Hepatocyte (in vitro differentiated cells): ENCODE measurements around the gene HMGN5. TPM values are rescaled to one million over a fixed set of nuclear protein-coding genes. Genes with fewer than 3 reads are reported as not detected.

ENCODE experiments used
- DNase-seq: peaks from one replicate; pipeline ENCODE4 v3.0.0-alpha.2; 2016; ENCODE audit warnings: low spot score
- H2AFZ ChIP-seq: fragments of 200-600 bp; sonication (generic); 2 replicates; pipeline ENCODE4 v1.6.0; 2016; ENCODE audit warnings: antibody characterized with exemption, mild to moderate bottlenecking
- H3K27ac ChIP-seq: fragments of 200-600 bp; sonication (generic); 2 replicates; pipeline ENCODE4 v1.5.1; 2016; ENCODE audit warnings: mild to moderate bottlenecking
- H3K27me3 ChIP-seq: fragments of 200-600 bp; sonication (generic); 2 replicates; pipeline ENCODE4 v1.6.1; 2016
- H3K36me3 ChIP-seq: fragments of 200-600 bp; sonication (generic); replicated peaks from 2 replicates; pipeline ENCODE4 v1.5.1; 2016; ENCODE audit warnings: low read depth; ENCODE audit not compliant: insufficient read depth
- H3K4me1 ChIP-seq: fragments of 200-600 bp; sonication (generic); 2 replicates; pipeline ENCODE4 v1.5.1; 2016; ENCODE audit warnings: mild to moderate bottlenecking, moderate library complexity; ENCODE audit not compliant: insufficient read depth
- H3K4me2 ChIP-seq: fragments of 200-600 bp; sonication (generic); 2 replicates; pipeline ENCODE4 v1.6.0; 2016
- H3K4me3 ChIP-seq: fragments of 200-600 bp; sonication (generic); 2 replicates; pipeline ENCODE4 v1.5.1; 2016; ENCODE audit warnings: mild to moderate bottlenecking
- H3K79me2 ChIP-seq: fragments of 200-600 bp; sonication (generic); 2 replicates; pipeline ENCODE4 v1.6.0; 2017; ENCODE audit warnings: mild to moderate bottlenecking
- H3K9me2 ChIP-seq: fragments of 200-600 bp; sonication (generic); replicated peaks from 2 replicates; pipeline ENCODE4 v1.6.0; 2017; ENCODE audit warnings: mild to moderate bottlenecking; ENCODE audit not compliant: insufficient read depth
- H3K9me3 ChIP-seq: fragments of 200-600 bp; sonication (generic); 2 replicates; pipeline ENCODE4 v1.5.1; 2016; ENCODE audit warnings: low read depth, mild to moderate bottlenecking
- H4K20me1 ChIP-seq: fragments of 200-600 bp; sonication (generic); 2 replicates; pipeline ENCODE4 v1.6.0; 2016; ENCODE audit warnings: mild to moderate bottlenecking; ENCODE audit not compliant: insufficient read depth, poor library complexity, severe bottlenecking
- CTCF ChIP-seq: fragments of 200-600 bp; sonication (generic); IDR thresholded peaks from 2 replicates; pipeline ENCODE4 v1.5.1; 2016; ENCODE audit warnings: antibody characterized with exemption, mild to moderate bottlenecking; ENCODE audit not compliant: poor library complexity
- EZH2 ChIP-seq: fragments of 200-600 bp; sonication (generic); IDR thresholded peaks from 2 replicates; pipeline ENCODE4 v1.6.1; 2016; ENCODE audit warnings: antibody characterized with exemption, mild to moderate bottlenecking, borderline replicate concordance
- EZH2phosphoT487 ChIP-seq: fragments of 200-600 bp; sonication (generic); IDR thresholded peaks from one replicate; pipeline ENCODE4 v1.6.1; 2018; ENCODE audit warnings: antibody characterized with exemption, mild to moderate bottlenecking, low read depth, moderate library complexity; ENCODE audit not compliant: unreplicated experiment, severe bottlenecking
- WGBS: methylation state at CpG from one replicate; pipeline ENCODE4 v1.1.6; 2016; ENCODE audit warnings: low lambda C conversion rate; ENCODE audit errors: missing lambda C conversion rate; 5-methylcytosine and 5-hydroxymethylcytosine counted together
- polyA plus RNA-seq: library from polyadenylated mRNA; unstranded; fragments of >200 nt; fragmentation: Nextera tagmentation; extraction: Ambion mirVana; gene quantifications from 2 replicates; pipeline ENCODE4 v1.2.1, GENCODE V29; 2016
- total RNA-seq: library from RNA; depleted of rRNA; stranded (reverse); fragments of >200 nt; gene quantifications from 2 replicates; pipeline ENCODE4 v1.2.3, GENCODE V29; 2014

The HMGN5 gene
- total and polyA plus RNA-seq, 2 experiments from 2014 or later: 1.5 to 8.3 TPM

- Histone ChIP-seq H3K27ac (no peak overlapping the region), H3K4me3 (no peak overlapping the region), H2AFZ (no peak overlapping the region), H3K9me2 (no peaks in the 10 kb centered on the region), H3K4me1 (no peaks in the 10 kb centered on the region), H3K27me3 (no peaks in the 10 kb centered on the region), H3K4me2 (no peak overlapping the region), H3K36me3 (no peaks in the 10 kb centered on the region), H3K9me3 (no peaks in the 10 kb centered on the region), H3K79me2 (no peaks in the 10 kb centered on the region), H4K20me1 (no peaks in the 10 kb centered on the region)
- WGBS: 76% methylated on average over 4 of the region's 4 CpGs
- TF ChIP-seq EZH2phosphoT487: no peak
- TF ChIP-seq CTCF: no peak
- TF ChIP-seq EZH2: no peak
- no peak for DNase-seq
Measured at GRCh38 chrX:81238166-81238565, 36.5 kb upstream of the HMGN5 start.

GRCh38 chrX:81237516-81237915, 35.8 kb upstream of the HMGN5 start:
- Histone ChIP-seq H3K4me1 (no peaks in the 10 kb centered on the region), H4K20me1 (no peaks in the 10 kb centered on the region), H3K27ac (no peak overlapping the region), H3K9me2 (no peaks in the 10 kb centered on the region), H3K9me3 (no peaks in the 10 kb centered on the region), H3K79me2 (no peaks in the 10 kb centered on the region), H3K4me2 (no peak overlapping the region), H3K27me3 (no peaks in the 10 kb centered on the region), H2AFZ (no peak overlapping the region), H3K36me3 (no peaks in the 10 kb centered on the region), H3K4me3 (no peak overlapping the region)
- 45% methylated on average over 1 of the region's 1 CpG for WGBS
- DNase-seq: no peak
- no peak for TF ChIP-seq EZH2
- TF ChIP-seq CTCF: no peak
- no peak for TF ChIP-seq EZH2phosphoT487

GRCh38 chrX:81232218-81232617, 30.5 kb upstream of the HMGN5 start:
- H3K79me2 ChIP-seq: no peaks in the 10 kb centered on the region
- DNase-seq: no peak
- TF ChIP-seq CTCF (no peak), EZH2 (no peak), EZH2phosphoT487 (no peak)
- H4K20me1 ChIP-seq: no peaks in the 10 kb centered on the region
- no peak overlapping the region for H3K4me3 ChIP-seq
- no peaks in the 10 kb centered on the region for H3K36me3 ChIP-seq
- 88% methylated on average over 1 of the region's 1 CpG for WGBS
- no peaks in the 10 kb centered on the region for H3K4me1 ChIP-seq
- no peak overlapping the region for H2AFZ ChIP-seq
- H3K27me3 ChIP-seq: no peaks in the 10 kb centered on the region
- no peaks in the 10 kb centered on the region for H3K9me2 ChIP-seq
- H3K4me2 ChIP-seq: no peak overlapping the region
- H3K27ac ChIP-seq: no peak overlapping the region
- no peaks in the 10 kb centered on the region for H3K9me3 ChIP-seq

- H3K27ac ChIP-seq: no peak overlapping the region
- no peaks in the 10 kb centered on the region for H3K9me2 ChIP-seq
- no peaks in the 10 kb centered on the region for H3K27me3 ChIP-seq
- no peaks in the 10 kb centered on the region for H4K20me1 ChIP-seq
- H3K4me1 ChIP-seq: no peaks in the 10 kb centered on the region
- TF ChIP-seq CTCF: no peak
- TF ChIP-seq EZH2: no peak
- TF ChIP-seq EZH2phosphoT487: no peak
- H3K36me3 ChIP-seq: no peaks in the 10 kb centered on the region
- H3K4me2 ChIP-seq: no peak overlapping the region
- DNase-seq: no peak
- no peaks in the 10 kb centered on the region for H3K9me3 ChIP-seq
- WGBS: 60% methylated on average over 1 of the region's 1 CpG
- no peak overlapping the region for H3K4me3 ChIP-seq
- H3K79me2 ChIP-seq: no peaks in the 10 kb centered on the region
- no peak overlapping the region for H2AFZ ChIP-seq
Measured at GRCh38 chrX:81231476-81231875, 29.8 kb upstream of the HMGN5 start.
